NCI-H1105 treated with DMSO at 0.1 percent for 48 hours (cell line): ENCODE results near the gene YBEY.

Experiments used
- DNase-seq: peaks from one replicate; lab custom pipeline; 2025; lab: John Stamatoyannopoulos, UW

YBEY gene

DNA sequence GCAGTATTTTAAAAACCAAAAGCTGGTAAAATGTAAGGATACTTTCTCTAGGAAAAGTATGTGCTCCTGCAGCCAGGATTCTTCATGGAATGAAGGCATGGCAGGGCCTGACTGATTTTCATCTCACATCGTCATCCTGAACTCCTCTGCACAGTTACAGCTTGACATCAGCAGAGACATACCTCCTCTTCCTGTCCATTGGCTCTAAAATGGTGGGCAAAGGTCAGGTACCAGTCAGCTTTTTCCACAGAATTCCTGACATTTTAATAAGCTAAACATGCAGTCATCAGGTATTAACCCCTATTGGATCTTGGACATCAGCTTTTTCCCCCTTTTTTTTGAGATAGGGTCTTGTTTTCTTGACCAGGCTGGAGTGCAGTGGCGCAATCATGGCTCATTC, 43.7 kb downstream of the YBEY start:
- DNase-seq = no peak

DNA sequence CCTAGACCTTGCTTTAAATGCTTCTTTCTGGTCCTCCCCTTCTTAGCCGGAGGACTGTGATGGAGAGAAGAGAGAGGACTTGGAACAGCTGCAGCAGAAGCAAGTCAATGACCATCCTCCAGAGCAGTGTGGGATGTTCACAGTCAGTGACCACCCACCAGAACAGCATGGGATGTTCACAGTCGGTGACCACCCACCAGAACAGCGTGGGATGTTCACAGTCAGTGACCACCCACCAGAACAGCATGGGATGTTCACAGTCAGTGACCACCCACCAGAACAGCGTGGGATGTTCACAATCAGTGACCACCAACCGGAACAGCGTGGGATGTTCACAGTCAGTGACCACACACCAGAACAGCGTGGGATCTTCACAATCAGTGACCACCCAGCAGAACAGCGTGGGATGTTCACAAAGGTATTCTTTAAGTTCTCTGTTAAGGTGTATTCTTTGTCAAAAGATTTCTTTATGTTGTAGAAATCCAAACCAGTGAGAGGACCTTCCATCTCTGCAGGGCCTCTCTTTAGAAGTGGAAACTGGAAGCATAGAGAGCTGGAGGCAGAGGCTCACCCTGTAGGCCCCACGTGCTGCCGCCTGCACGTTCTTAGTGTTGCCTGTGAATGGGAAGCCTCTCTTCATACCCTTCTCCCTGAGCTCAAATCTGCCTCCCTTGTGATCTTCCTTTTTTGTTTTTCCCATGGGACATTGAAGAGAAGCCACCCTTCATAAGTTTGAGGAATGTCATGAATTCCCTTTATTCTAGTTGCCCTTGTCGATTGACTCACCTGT, 48.4 kb downstream of the YBEY start:
- DNase-seq = no peak

DNA sequence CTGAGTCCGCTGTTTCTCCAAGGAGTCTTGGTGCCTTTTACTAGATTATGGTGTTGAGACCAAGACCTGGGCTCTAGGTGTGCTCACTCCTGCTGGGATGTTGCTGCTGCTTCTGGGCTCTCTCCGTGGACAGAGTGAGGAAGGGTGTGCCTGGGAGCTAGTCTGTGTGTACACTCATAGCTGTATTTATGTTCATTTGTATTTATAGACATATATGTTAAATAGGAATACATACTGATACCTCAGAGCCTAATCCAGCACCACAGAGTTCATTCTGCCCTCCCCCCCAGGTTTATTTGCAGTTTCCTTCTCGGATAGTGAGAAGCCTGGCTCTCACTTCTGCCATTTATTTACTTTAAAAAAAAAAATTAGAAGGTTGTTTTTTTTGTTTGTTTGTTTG, 50.5 kb downstream of the YBEY start:
- no peak for DNase-seq

DNA sequence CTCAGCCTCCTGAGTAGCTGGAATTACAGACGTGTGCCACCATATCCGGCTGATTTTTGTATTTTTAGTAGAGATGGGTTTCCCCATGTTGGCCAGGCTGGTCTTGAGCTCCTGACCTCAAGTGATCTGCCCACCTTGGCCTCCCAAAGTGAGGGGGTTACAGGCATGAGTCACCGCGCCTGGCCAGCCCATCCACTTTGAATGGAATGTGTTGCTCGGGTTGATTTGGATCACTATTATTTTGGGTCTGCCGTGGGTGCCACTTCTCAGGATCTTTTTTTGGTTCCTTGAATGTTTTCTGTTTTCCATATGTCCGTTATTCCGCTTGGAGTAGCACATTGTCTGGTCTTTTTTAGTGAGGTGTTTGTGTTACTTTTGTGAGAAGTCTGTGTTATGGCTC, 54.9 kb downstream of the YBEY start:
- no peak for DNase-seq

DNA sequence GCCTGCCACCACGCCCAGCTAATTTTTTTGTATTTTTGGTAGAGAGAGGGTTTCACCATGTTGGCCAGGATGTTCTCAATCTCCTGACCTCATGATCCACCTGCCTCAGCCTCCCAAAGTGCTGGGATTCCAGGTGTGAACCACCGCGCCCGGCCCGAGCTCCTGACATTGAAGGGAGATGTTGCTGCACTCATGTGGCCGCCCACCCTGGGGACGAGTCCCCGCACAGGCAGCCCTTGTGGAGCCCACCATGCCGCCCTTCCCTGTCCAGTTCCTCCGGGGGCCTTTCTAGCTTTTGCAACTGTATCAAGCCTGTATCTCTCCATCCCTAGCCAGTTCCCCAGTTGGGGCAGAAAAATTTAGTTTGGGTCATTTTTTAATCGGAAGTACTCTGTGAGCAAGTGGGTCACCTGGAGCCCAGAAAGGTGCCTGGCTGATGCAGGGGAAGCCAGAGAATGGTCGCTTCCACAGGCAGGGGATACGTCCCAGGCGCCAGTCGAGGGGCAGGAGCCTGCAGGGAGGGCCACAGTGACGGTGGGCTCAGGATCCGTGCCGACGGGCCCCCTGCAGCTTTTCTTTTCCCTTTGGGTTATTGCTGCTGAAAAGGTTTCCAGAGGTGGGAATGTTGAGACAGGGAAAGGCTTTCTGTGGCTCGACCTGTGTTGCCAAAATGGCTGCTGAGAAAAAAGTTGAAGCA, 58.2 kb downstream of the YBEY start:
- no peak for DNase-seq

DNA sequence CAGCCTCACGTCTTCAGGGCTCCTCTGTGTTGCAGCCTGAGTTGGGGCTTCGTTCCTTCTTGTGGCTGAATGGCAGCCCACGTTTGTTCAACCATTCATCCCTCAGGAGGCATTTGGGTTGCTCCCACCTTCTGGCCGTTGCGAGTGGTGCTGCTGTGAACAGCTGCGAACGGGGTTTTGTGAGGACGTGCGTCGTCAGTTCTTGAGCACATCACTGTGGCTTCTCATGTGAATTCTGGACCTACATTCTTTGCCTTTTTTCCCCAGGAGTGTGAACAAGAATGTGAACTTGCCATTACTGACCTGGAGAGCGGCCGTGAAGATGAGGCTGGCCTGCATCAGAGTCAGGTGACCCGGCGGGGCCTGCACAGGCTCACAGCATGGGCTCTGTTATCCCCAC, 59.7 kb downstream of the YBEY start:
- DNase-seq = no peak

DNA sequence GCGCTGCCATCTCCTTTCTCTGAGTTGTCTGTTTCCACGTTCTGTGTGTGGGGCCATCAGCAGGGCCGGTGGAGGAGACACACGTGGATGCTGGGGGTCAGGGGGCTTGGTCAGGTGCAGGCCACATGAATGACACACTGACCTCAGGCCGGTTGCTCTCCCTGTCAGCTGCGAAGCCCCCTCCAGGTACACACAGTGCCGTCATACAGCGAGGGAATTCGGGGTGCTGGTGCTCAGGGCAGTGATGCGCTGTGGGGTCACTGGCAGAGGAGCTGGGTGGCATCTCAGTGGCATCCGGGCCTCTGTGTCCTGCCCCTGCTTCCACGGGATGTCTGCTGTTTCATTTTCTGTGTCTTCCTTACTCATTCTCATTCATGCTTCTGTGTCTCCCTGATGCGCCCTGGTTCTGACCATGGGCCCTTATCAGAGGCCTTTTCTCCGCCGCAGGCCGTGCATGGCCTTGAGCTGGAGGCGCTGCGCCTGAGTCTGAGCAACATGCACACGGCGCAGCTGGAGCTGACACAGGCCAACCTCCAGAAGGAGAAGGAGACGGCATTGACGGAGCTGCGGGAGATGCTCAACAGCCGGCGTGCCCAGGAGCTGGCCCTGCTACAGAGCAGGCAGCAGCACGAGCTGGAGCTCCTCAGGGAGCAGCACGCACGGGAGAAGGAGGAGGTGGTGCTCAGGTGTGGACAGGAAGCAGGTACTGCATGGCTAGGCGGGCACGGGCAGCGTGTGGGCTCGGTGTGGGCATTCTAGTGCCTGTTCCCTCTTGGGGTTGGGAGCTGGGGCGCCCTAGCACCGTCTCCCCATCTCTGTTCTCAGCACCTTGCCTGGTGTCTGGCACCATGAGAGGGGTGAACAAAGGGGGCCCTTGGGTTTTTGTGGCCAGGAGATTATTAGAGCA, 60.4 kb downstream of the YBEY start:
- no peak for DNase-seq

DNA sequence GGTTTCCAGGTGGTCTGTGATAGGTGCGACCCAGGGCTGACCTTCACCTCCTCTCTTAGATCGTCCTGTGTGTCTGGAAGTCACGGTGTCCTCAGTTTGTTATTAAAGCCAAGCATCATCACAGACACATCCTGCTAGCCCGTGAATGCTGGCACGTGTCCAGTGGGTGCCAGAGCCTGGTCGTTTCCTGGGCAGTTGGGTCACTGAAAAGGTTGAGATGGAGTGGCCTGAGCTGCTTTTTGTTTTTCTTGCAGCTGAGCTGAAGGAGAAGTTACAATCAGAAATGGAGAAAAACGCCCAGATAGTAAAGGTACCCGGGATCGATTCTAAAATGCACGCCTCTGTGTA, 61.0 kb downstream of the YBEY start:
- no peak for DNase-seq
